ENCODE data around the gene CNPY1. TPM values are rescaled to one million over a fixed set of nuclear protein-coding genes. Genes with fewer than 3 reads are reported as not detected.

CNPY1 gene
- total RNA-seq, 1 donor = not detected

- H3K4me3 ChIP-seq (ENCODE audit: low read depth, low read length) = no peak overlapping the region
- no peak for TF ChIP-seq CTCF (IDR thresholded peaks at IDR 0.05; ENCODE audit: insufficient read depth, low read depth, low read length)
- no peak for DNase-seq (ENCODE audit: low read depth)
These were observed 90.3 kb downstream of the CNPY1 start for GRCh38 chr7:155455776-155456737.

- no peak for TF ChIP-seq CTCF (IDR thresholded peaks at IDR 0.05; ENCODE audit: insufficient read depth, low read depth, low read length)
- H3K4me3 ChIP-seq (ENCODE audit: low read depth, low read length) = no peak overlapping the region
- DNase-seq (ENCODE audit: low read depth) = no peak
These were observed 91.1 kb downstream of the CNPY1 start for GRCh38 chr7:155455132-155455693.

- no peak for DNase-seq (ENCODE audit: low read depth)
- no peak overlapping the region for H3K4me3 ChIP-seq (ENCODE audit: low read depth, low read length)
- no peak for TF ChIP-seq CTCF (IDR thresholded peaks at IDR 0.05; ENCODE audit: insufficient read depth, low read depth, low read length)
These were observed 91.9 kb downstream of the CNPY1 start for GRCh38 chr7:155454183-155455112.

GRCh38 chr7:155453296-155454182, 92.8 kb downstream of the CNPY1 start:
- H3K4me3 ChIP-seq (ENCODE audit: low read depth, low read length) = no peak overlapping the region
- no peak for TF ChIP-seq CTCF (IDR thresholded peaks at IDR 0.05; ENCODE audit: insufficient read depth, low read depth, low read length)
- no peak for DNase-seq (ENCODE audit: low read depth)

GRCh38 chr7:155452505-155453295, 93.7 kb downstream of the CNPY1 start:
- TF ChIP-seq CTCF (IDR thresholded peaks at IDR 0.05; ENCODE audit: insufficient read depth, low read depth, low read length) = no peak
- no peak overlapping the region for H3K4me3 ChIP-seq (ENCODE audit: low read depth, low read length)
- no peak for DNase-seq (ENCODE audit: low read depth)

Data from fibroblast of villous mesenchyme (primary cell).